NCI-H345 treated with DMSO at 0.1 percent for 48 hours (cell line): ENCODE data around the gene GNAO1.

Experiments used
- DNase-seq: peaks from one replicate; lab custom pipeline; 2025; ENCODE audit not compliant: unreplicated experiment; lab: John Stamatoyannopoulos, UW

GNAO1 gene

GRCh38 chr16:56265184-56265583, 73.9 kb downstream of the GNAO1 start:
- no peak for DNase-seq

GRCh38 chr16:56265746-56266145, 74.5 kb downstream of the GNAO1 start:
- no peak for DNase-seq

GRCh38 chr16:56266641-56267607, 75.6 kb downstream of the GNAO1 start:
- no peak for DNase-seq

GRCh38 chr16:56267888-56268287, 76.6 kb downstream of the GNAO1 start:
- no peak for DNase-seq

- DNase-seq = no peak
Observed at GRCh38 chr16:56268799-56269198, 77.5 kb downstream of the GNAO1 start.

GRCh38 chr16:56269281-56269680, 78.0 kb downstream of the GNAO1 start:
- no peak for DNase-seq

GRCh38 chr16:56269811-56270684, 78.8 kb downstream of the GNAO1 start:
- no peak for DNase-seq

- DNase-seq = no peak
Observed at GRCh38 chr16:56270828-56271227, 79.5 kb downstream of the GNAO1 start.

GRCh38 chr16:56272583-56272894, 81.2 kb downstream of the GNAO1 start:
- no peak for DNase-seq

GRCh38 chr16:56273615-56274014, 82.3 kb downstream of the GNAO1 start:
- no peak for DNase-seq

- DNase-seq = no peak
Observed at GRCh38 chr16:56274369-56274768, 83.1 kb downstream of the GNAO1 start.

- DNase-seq = no peak
Observed at GRCh38 chr16:56275076-56275475, 83.8 kb downstream of the GNAO1 start.

- DNase-seq = no peak
Observed at GRCh38 chr16:56275801-56276200, 84.5 kb downstream of the GNAO1 start.

GRCh38 chr16:56277075-56277474, 85.8 kb downstream of the GNAO1 start:
- peak; percentile 16 for DNase-seq

- DNase-seq = no peak
Observed at GRCh38 chr16:56278196-56278855, 87.0 kb downstream of the GNAO1 start.

- DNase-seq = no peak
Observed at GRCh38 chr16:56279132-56279531, 87.8 kb downstream of the GNAO1 start.

GRCh38 chr16:56279914-56280313, 88.6 kb downstream of the GNAO1 start:
- DNase-seq = no peak

- DNase-seq = peak; percentile 21
Observed at GRCh38 chr16:56281249-56281805, 90.0 kb downstream of the GNAO1 start.

GRCh38 chr16:56282451-56282850, 91.2 kb downstream of the GNAO1 start:
- no peak for DNase-seq

GRCh38 chr16:56284521-56284920, 93.2 kb downstream of the GNAO1 start:
- no peak for DNase-seq

GRCh38 chr16:56286809-56287208, 95.5 kb downstream of the GNAO1 start:
- no peak for DNase-seq
